Progenitor cell of endocrine pancreas (in vitro differentiated cells): ENCODE results near the gene NOTCH2NLA. TPM values are rescaled to one million over a fixed set of nuclear protein-coding genes. Genes with fewer than 3 reads are reported as not detected.
A peak's percentile ranks its signal among the peaks of the same experiment; 100 is the strongest.
"Not testable (repeated sequence)": the region's sequence is repeated elsewhere in the genome, so short reads cannot be mapped to it uniquely, and the experiment has no call there.

Experiments
- DNase-seq: peaks from one replicate; pipeline ENCODE4 v3.0.0; 2021; ENCODE audit warnings: low spot score; ENCODE audit not compliant: unreplicated experiment
- H3K27ac Mint-ChIP-seq: 2 replicates; pipeline ENCODE4 v1.8.0; 2021; ENCODE audit warnings: mild to moderate bottlenecking, moderate library complexity, mixed read lengths
- H3K27me3 Mint-ChIP-seq: 2 replicates; pipeline ENCODE4 v1.8.0; 2021; ENCODE audit warnings: mixed read lengths
- H3K36me3 Mint-ChIP-seq: 2 replicates; pipeline ENCODE4 v1.8.0; 2022; ENCODE audit warnings: mixed read lengths; ENCODE audit not compliant: insufficient read depth
- H3K4me1 Mint-ChIP-seq: 2 replicates; pipeline ENCODE4 v1.8.0; 2021; ENCODE audit warnings: low read depth, mixed read lengths
- H3K4me3 Mint-ChIP-seq: 2 replicates; pipeline ENCODE4 v1.8.0; 2021; ENCODE audit warnings: low read depth, mild to moderate bottlenecking, moderate library complexity, mixed read lengths
- H3K9me3 Mint-ChIP-seq: 2 replicates; pipeline ENCODE4 v1.8.0; 2021; ENCODE audit warnings: low read depth, mixed read lengths
- total RNA-seq: library from RNA; stranded (reverse); gene quantifications from 2 replicates; pipeline ENCODE4 v1.2.1, GENCODE V29; 2021

Gene NOTCH2NLA
- total RNA-seq, 1 donor from 2014 or later = 42.2 TPM

DNA sequence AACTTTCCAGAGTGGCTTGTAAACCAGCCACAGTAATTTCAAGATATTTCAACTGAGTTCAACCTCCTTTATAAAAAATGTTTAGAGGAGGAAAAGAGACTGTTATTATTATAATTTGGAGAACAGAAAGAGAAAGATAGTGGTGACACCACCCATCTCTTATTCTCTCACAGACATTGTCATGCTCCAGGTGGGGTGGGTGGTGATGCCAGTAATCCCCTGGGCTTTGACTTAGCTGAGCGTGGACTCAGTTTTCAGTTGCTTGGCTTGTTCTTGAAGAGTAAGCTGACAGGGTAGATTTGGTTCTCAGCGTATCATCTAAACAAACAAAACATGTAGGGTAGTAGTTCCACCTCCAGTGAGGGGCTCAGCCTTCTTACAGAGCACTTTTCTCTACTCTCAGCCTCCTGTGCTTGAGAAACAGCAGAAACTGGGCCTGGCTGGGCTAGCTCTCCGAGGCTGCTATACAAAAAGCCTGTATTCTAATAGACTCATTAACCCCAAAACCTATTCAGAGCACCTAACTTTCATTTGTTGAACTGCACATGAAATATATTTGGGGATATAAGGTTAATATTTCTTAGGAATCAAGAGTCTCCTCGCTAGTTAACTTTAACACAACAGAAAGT lies 25.9 kb upstream of the NOTCH2NLA start:
- not testable (repeated sequence) for H3K27ac Mint-ChIP-seq, H3K36me3 Mint-ChIP-seq, H3K4me3 Mint-ChIP-seq, H3K9me3 Mint-ChIP-seq, DNase-seq, H3K27me3 Mint-ChIP-seq, H3K4me1 Mint-ChIP-seq

DNA sequence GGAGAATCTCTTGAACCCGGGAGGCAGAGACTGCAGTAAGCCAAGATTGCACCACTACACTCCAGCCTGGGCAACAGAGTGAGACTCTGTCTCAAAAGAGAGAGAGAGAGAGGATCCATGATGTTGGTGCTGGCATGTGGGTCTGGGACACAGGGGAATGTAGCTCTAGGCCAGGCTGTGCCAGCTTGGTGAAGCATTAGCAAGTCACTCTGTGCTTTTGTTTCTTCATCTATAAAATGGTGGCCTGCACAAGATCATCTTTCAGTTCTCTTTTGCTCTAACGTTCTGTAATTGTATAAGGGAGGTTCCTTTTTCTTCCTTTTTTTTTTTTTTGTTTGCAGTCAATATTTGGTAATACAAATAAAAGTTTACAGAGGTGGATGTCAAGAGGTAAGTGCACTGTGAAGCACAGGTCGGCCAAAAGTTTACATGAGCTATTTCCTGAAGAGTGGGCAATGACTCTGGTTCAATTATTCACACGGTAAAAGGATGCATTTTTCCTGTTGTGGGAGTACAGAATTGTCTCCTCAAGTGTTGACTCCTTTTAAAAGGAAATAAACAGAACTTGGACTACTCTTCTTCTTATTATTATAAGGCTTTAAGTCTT lies 24.5 kb upstream of the NOTCH2NLA start:
- not testable (repeated sequence) for H3K36me3 Mint-ChIP-seq, H3K4me1 Mint-ChIP-seq, DNase-seq, H3K27me3 Mint-ChIP-seq, H3K27ac Mint-ChIP-seq, H3K4me3 Mint-ChIP-seq, H3K9me3 Mint-ChIP-seq

DNA sequence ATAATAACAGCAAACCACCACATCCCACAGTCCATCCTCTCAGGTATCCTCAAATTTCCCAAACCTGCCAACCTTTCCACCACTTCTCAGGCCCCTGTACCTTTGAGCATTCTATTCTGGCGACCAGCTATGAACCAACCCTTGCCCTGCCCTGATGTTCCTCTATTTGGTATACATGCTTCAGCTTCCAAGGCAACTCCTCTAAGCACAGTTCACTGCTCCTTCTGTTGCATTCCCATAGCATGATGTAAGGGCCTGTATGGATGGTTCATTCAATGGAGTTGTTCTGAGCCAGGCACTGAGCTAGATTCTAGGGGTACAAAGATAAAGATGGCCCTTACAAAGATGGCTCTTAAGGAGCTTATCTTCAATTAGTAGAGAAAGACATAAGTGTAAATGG lies 22.7 kb upstream of the NOTCH2NLA start:
- not testable (repeated sequence) for H3K36me3 Mint-ChIP-seq, H3K4me1 Mint-ChIP-seq, H3K27me3 Mint-ChIP-seq, H3K27ac Mint-ChIP-seq, H3K9me3 Mint-ChIP-seq, DNase-seq, H3K4me3 Mint-ChIP-seq

DNA sequence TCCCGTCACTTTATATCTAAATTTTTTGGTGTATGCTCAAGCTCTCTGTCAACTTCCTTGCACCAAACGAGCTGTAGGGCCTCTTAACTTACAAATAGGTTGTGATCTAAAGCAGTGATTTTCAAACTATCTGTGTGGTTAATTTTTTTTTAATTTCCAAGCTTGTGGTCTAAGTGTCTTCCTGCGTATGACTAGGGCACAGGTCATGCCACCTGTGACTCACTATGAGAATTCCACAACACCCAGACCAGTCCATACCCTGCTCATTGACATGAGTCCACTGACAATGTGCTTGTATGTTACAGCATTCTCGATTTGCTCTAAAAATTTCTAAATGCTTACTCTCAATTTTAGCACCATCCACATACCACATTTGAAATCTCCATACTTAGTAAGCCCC lies 19.8 kb upstream of the NOTCH2NLA start:
- H3K4me3 Mint-ChIP-seq, H3K27ac Mint-ChIP-seq, H3K27me3 Mint-ChIP-seq, H3K36me3 Mint-ChIP-seq, H3K4me1 Mint-ChIP-seq, H3K9me3 Mint-ChIP-seq, DNase-seq: not testable (repeated sequence)

DNA sequence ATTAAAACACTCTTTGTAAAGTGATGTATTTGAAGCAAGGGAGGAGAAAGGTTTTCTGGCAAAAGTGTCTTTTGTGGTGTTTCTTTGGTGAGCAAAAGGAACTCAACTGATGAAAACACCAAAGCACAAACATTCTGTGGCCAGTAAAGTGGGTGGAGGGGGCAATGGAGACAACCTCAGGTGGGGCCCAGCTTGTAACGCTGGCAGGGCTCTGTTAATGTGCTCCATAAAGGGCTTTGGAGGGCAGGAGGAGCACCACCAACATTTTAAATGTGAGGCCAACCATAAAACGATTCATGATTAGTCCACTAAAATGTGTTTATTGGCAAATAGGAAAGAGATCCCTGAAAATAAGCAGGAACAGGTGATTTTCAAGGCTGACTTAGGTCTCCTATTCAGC lies 7.8 kb upstream of the NOTCH2NLA start:
- not testable (repeated sequence) for H3K27me3 Mint-ChIP-seq

DNA sequence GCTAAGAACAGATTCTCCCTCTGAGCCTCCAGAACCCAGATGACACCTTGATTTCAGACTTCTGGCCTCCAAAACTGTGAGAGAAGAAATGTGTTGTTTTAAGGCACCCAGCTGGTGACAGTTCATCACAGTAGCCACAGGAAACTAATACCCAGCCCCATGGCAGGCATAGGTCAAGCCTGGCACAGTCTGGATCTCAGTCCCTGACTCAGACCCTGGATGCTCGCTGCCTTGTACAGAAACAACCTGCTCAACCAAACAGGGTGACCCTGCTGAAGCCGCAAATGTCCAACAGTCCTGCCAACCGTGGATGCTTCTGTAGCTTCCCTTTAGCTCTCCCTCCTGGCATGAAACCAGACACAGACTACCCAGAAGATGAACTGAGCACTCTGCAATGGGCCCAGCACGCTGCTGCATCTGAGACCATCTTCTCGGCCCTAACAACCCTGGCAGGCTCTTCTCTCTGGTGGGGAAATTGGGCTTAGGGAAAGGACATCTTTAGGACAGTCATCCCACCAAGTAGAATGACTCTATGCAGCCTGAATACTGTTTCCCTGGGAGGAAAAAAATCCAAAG lies 7.3 kb upstream of the NOTCH2NLA start:
- H3K9me3 Mint-ChIP-seq, H3K4me1 Mint-ChIP-seq, H3K36me3 Mint-ChIP-seq, H3K27me3 Mint-ChIP-seq, H3K27ac Mint-ChIP-seq, DNase-seq, H3K4me3 Mint-ChIP-seq: not testable (repeated sequence)

More for the DNA sequence above, 7.8 kb upstream of the NOTCH2NLA start:
- H3K4me1 Mint-ChIP-seq, DNase-seq, H3K36me3 Mint-ChIP-seq, H3K9me3 Mint-ChIP-seq, H3K27ac Mint-ChIP-seq, H3K4me3 Mint-ChIP-seq: not testable (repeated sequence)

DNA sequence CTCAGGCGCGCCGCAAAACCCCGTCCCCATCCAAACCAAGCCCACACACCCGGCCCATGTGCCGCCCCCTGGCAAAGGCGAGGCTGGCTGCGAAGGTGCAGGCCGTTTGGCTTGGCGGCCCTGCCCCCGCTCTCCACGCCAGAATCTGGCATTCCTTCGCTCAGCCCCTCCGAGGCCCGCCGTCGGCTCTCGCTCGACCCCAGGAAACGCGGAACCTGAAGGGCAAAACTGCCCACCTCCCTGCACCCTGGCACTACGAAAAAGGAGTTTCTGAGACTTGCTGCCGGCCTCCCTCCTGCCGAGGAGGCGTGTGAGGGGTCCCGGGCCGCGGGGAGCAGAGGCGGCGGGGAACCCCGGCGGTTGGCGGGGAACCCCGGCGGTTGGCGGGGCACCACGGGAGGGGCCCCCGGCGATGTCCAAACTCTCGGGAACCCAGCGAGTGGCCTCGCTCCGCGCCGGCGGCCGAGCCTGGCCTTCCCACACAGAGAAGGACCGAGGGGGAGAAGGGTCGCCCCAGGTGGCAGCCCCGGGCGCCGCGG lies 608 bp downstream of the NOTCH2NLA start:
- H3K27ac Mint-ChIP-seq, H3K27me3 Mint-ChIP-seq, H3K9me3 Mint-ChIP-seq, H3K4me1 Mint-ChIP-seq, H3K36me3 Mint-ChIP-seq: not testable (repeated sequence)
- DNase-seq = peak; percentile 16
- H3K4me3 Mint-ChIP-seq = peak overlapping the region; percentile 70

DNA sequence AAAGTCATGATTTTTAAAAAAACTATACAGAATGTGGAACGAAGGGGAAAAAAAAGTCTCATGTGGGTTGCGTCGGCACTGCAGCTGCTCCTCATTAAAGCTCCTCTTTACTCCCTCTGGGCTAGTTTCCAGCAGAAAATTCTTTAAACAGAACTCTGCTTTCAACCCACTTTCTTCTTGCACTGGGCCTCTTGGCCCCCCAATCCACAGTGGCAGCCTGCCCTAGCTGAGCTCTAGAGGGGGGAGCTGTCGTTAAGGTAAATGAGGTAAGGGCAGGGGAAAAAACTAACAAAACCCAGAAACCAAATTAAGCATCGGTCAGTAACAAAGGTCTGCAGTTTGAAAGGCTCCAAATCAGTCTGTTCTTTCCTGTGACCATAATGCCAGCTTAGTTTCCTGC lies 54.3 kb downstream of the NOTCH2NLA start:
- peak overlapping the region; percentile 71 for H3K27ac Mint-ChIP-seq
- not testable (repeated sequence) for DNase-seq, H3K36me3 Mint-ChIP-seq, H3K4me3 Mint-ChIP-seq, H3K4me1 Mint-ChIP-seq, H3K27me3 Mint-ChIP-seq, H3K9me3 Mint-ChIP-seq

DNA sequence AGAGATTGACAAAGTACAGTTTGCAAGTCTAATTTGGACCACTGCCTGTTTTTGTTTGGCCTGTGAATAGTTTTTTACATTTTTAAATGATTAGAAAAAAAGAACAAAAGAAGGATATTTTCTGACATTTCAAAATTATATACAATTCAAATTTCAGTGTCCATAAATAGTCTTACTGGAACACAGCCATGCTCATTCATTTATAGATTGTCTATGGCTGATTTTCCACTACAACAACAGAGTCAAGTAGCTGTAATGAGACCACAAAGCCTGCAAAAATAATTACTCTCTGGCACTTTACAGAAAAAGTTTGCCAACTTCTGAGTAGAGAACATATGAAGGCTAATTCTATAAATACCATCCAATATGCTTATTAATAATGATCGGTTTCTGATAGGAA lies 61.1 kb downstream of the NOTCH2NLA start:
- not testable (repeated sequence) for H3K9me3 Mint-ChIP-seq, H3K27ac Mint-ChIP-seq, H3K4me3 Mint-ChIP-seq, H3K27me3 Mint-ChIP-seq, DNase-seq, H3K4me1 Mint-ChIP-seq, H3K36me3 Mint-ChIP-seq

DNA sequence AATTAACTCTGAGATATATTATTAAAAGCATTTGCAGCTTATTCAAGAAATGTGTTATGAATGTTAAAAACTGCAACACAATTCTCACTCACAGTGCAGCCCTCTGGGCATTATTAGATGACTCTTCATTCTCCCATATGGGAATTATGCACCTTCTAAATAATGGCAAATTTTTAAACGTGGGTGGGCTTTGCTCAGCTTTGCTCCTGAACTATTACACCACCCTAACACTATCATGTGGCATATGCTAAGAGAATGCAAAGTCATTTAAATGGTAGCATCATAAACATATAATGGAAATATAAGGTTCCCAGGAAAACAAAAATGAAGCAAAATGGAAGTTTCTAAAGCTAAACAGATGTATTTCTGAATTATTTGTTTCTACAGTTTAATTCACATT lies 61.5 kb downstream of the NOTCH2NLA start:
- H3K27ac Mint-ChIP-seq, H3K4me3 Mint-ChIP-seq, H3K36me3 Mint-ChIP-seq, H3K9me3 Mint-ChIP-seq, H3K27me3 Mint-ChIP-seq, DNase-seq, H3K4me1 Mint-ChIP-seq: not testable (repeated sequence)
